GM23338 (cell line): ENCODE measurements around the gene KAZALD1. TPM values are rescaled to one million over a fixed set of nuclear protein-coding genes. Genes with fewer than 3 reads are reported as not detected.

Experiments
- ATAC-seq: fragments of 200-7000 bp; cut with Tn5 transposase; 3 replicates; pipeline ENCODE4 v1.9.1; 2020
- DNase-seq: peaks from one replicate; pipeline ENCODE4 v3.0.0-alpha.2; 2015; ENCODE audit warnings: low spot score
- H2AFZ ChIP-seq: fragments of 200-600 bp; sonication (generic); 2 replicates; pipeline ENCODE4 v1.8.0; 2016; ENCODE audit warnings: antibody characterized with exemption, mild to moderate bottlenecking, moderate library complexity
- H3F3A ChIP-seq: fragments of 200-600 bp; sonication (generic); replicated peaks from 2 replicates; pipeline ENCODE4 v1.8.0; 2017; ENCODE audit warnings: antibody characterized with exemption, mixed run types, low read depth
- H3K27ac ChIP-seq: fragments of 200-600 bp; sonication (generic); 2 replicates; pipeline ENCODE4 v1.6.1; 2016; ENCODE audit warnings: low read depth
- H3K27me3 ChIP-seq: fragments of 200-600 bp; sonication (generic); 2 replicates; pipeline ENCODE4 v1.8.0; 2016; ENCODE audit warnings: mild to moderate bottlenecking, mixed run types, moderate library complexity; ENCODE audit not compliant: insufficient read depth
- H3K36me3 ChIP-seq: fragments of 200-600 bp; sonication (generic); 2 replicates; pipeline ENCODE4 v1.8.0; 2016; ENCODE audit warnings: mild to moderate bottlenecking; ENCODE audit not compliant: insufficient read depth
- H3K4me1 ChIP-seq: fragments of 200-600 bp; sonication (generic); 2 replicates; pipeline ENCODE4 v1.8.0; 2016; ENCODE audit warnings: mild to moderate bottlenecking, moderate library complexity; ENCODE audit not compliant: insufficient read depth
- H3K4me2 ChIP-seq: fragments of 200-600 bp; sonication (generic); 2 replicates; pipeline ENCODE4 v1.7.1; 2017; ENCODE audit warnings: mixed run types
- H3K4me3 ChIP-seq: fragments of 200-600 bp; sonication (generic); 2 replicates; pipeline ENCODE4 v1.6.1; 2016; ENCODE audit warnings: mixed run types
- H3K79me2 ChIP-seq: fragments of 200-600 bp; sonication (generic); replicated peaks from 2 replicates; pipeline ENCODE4 v1.8.0; 2017; ENCODE audit warnings: mild to moderate bottlenecking; ENCODE audit not compliant: insufficient read depth
- H3K9me2 ChIP-seq: fragments of 200-600 bp; sonication (generic); 2 replicates; pipeline ENCODE4 v1.8.0; 2017; ENCODE audit not compliant: insufficient read depth
- H4K20me1 ChIP-seq: fragments of 200-600 bp; sonication (generic); replicated peaks from 2 replicates; pipeline ENCODE4 v1.8.0; 2017; ENCODE audit warnings: mild to moderate bottlenecking; ENCODE audit not compliant: insufficient read depth
- H3K27ac Mint-ChIP-seq: 2 replicates; pipeline ENCODE4 v1.8.0; 2020; ENCODE audit warnings: inconsistent platforms, mild to moderate bottlenecking, moderate library complexity, mixed read lengths
- H3K27me3 Mint-ChIP-seq: 3 replicates; pipeline ENCODE4 v1.8.0; 2022; ENCODE audit warnings: low read depth, mild to moderate bottlenecking, moderate library complexity, mixed read lengths, inconsistent platforms; ENCODE audit not compliant: insufficient read depth, poor library complexity
- H3K36me3 Mint-ChIP-seq: 3 replicates; pipeline ENCODE4 v1.8.0; 2021; ENCODE audit warnings: low read depth, mild to moderate bottlenecking, inconsistent platforms, moderate library complexity, mixed read lengths
- H3K4me1 Mint-ChIP-seq: 3 replicates; pipeline ENCODE4 v1.8.0; 2020; ENCODE audit warnings: mild to moderate bottlenecking, inconsistent platforms, mixed read lengths
- H3K4me3 Mint-ChIP-seq: 3 replicates; pipeline ENCODE4 v1.8.0; 2021; ENCODE audit warnings: moderate library complexity, mild to moderate bottlenecking, inconsistent platforms, mixed read lengths
- H3K9me3 Mint-ChIP-seq: 3 replicates; pipeline ENCODE4 v1.8.0; 2020; ENCODE audit warnings: moderate library complexity, mild to moderate bottlenecking, inconsistent platforms, mixed read lengths
- CREB1 ChIP-seq: fragments of 250-450 bp; sonication (Bioruptor Pico); IDR thresholded peaks from 2 replicates; pipeline ENCODE4 v1.5.0; 2020; ENCODE audit warnings: low read depth, mild to moderate bottlenecking, moderate library complexity
- EZH2 ChIP-seq: fragments of 200-600 bp; sonication (generic); IDR thresholded peaks from one replicate; pipeline ENCODE4 v1.8.0; 2017; ENCODE audit warnings: antibody characterized with exemption, mild to moderate bottlenecking, low read depth; ENCODE audit not compliant: unreplicated experiment
- EZH2phosphoT487 ChIP-seq: fragments of 200-600 bp; sonication (generic); IDR thresholded peaks from one replicate; pipeline ENCODE4 v1.8.1; 2018; ENCODE audit warnings: antibody characterized with exemption; ENCODE audit not compliant: unreplicated experiment
- JUNB ChIP-seq: IDR thresholded peaks from one replicate; pipeline ENCODE4 v1.6.1; 2016; ENCODE audit warnings: antibody characterized with exemption; ENCODE audit not compliant: unreplicated experiment
- NANOG ChIP-seq: IDR thresholded peaks from 2 replicates; pipeline ENCODE4 v1.6.1; 2016; ENCODE audit warnings: antibody characterized with exemption, borderline replicate concordance
- POLR2AphosphoS5 ChIP-seq: IDR thresholded peaks from 2 replicates; pipeline ENCODE4 v1.6.1; 2016; ENCODE audit warnings: antibody characterized with exemption, low read depth
- REST ChIP-seq: IDR thresholded peaks from one replicate; pipeline ENCODE4 v1.6.1; 2018; ENCODE audit warnings: antibody characterized with exemption; ENCODE audit not compliant: unreplicated experiment
- STAT1 ChIP-seq: IDR thresholded peaks from one replicate; pipeline ENCODE4 v1.6.1; 2016; ENCODE audit warnings: antibody characterized with exemption; ENCODE audit not compliant: unreplicated experiment
- ZNF114 ChIP-seq: fragments of 250-450 bp; sonication (Bioruptor Pico); IDR thresholded peaks from 2 replicates; pipeline ENCODE4 v1.5.0; 2020; ENCODE audit warnings: mild to moderate bottlenecking, moderate library complexity
- ZNF331 ChIP-seq: fragments of 250-450 bp; sonication (Bioruptor Pico); IDR thresholded peaks from 2 replicates; pipeline ENCODE4 v1.5.0; 2020; ENCODE audit warnings: low read depth, mild to moderate bottlenecking, moderate library complexity
- polyA plus RNA-seq: library from polyadenylated mRNA; unstranded; fragments of >200 nt; fragmentation: Nextera tagmentation; extraction: Ambion mirVana; gene quantifications from 2 replicates; pipeline ENCODE4 v1.2.1, GENCODE V29; 2016
- total RNA-seq: library from RNA; depleted of rRNA; stranded (reverse); fragments of >200 nt; shearing (Covaris generic); gene quantifications from 2 replicates; pipeline ENCODE4 v1.2.3, GENCODE V29; 2014
- TF ChIP-seq, protein P1 (sequence below): IDR thresholded peaks from 2 replicates; pipeline ENCODE4 v1.6.1; 2016; ENCODE audit warnings: antibody characterized with exemption
- TF ChIP-seq, protein P2 (sequence below): fragments of 250-450 bp; sonication (Bioruptor Pico); IDR thresholded peaks from 2 replicates; pipeline ENCODE4 v1.5.0; 2020; ENCODE audit warnings: mild to moderate bottlenecking, moderate library complexity

The KAZALD1 gene
- total and polyA plus RNA-seq, 2 experiments from 2014 or later: 0.27 to 1.3 TPM

DNA sequence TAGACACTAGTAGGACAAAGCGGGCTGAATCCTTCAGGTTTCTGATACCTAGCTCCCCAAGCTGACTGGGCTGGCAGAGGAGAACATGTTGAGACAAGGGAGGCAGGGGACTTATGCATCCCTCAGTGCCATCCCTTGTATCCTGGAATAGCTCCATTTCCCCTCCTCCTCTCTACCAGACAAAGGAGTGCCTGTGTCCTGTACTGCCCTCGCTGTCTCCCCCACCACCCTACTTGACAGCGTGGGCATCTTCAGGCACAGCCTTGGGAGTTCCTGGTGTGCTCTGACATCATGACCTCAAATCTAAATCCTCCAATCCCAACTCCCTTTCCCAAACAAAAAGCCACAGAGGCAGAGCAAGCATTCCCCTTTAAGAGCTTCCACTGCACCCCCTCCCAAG, 21.7 kb upstream of the KAZALD1 start:
- peaks cover 44% of the 10 kb centered on the region for H3K27me3 ChIP-seq
- no peaks in the 10 kb centered on the region for H3K79me2 ChIP-seq
- no peak overlapping the region for H3K4me2 ChIP-seq
- Mint-ChIP-seq H3K4me1 (peaks cover 18% of the 10 kb centered on the region), H3K36me3 (no peaks in the 10 kb centered on the region), H3K27ac (no peak overlapping the region), H3K27me3 (peaks cover 44% of the 10 kb centered on the region), H3K9me3 (no peaks in the 10 kb centered on the region), H3K4me3 (no peak overlapping the region)
- H3K27ac ChIP-seq: no peak overlapping the region
- H3F3A ChIP-seq: 0 out of 2 replicates have a peak, but pooled peaks cover 6% of the 10 kb centered on the region
- H4K20me1 ChIP-seq: 0 out of 2 replicates have a peak, but pooled peaks cover 6% of the 10 kb centered on the region
- H3K36me3 ChIP-seq: no peaks in the 10 kb centered on the region
- H2AFZ ChIP-seq: no peak overlapping the region
- H3K4me3 ChIP-seq: no peak overlapping the region
- peaks cover 11% of the 10 kb centered on the region for H3K4me1 ChIP-seq
- no peak for ATAC-seq
- no peak for DNase-seq
- H3K9me2 ChIP-seq: no peaks in the 10 kb centered on the region
- TF ChIP-seq EZH2phosphoT487 (no peak), EZH2 (no peak), JUNB (no peak)
- TF ChIP-seq, protein P1, sequence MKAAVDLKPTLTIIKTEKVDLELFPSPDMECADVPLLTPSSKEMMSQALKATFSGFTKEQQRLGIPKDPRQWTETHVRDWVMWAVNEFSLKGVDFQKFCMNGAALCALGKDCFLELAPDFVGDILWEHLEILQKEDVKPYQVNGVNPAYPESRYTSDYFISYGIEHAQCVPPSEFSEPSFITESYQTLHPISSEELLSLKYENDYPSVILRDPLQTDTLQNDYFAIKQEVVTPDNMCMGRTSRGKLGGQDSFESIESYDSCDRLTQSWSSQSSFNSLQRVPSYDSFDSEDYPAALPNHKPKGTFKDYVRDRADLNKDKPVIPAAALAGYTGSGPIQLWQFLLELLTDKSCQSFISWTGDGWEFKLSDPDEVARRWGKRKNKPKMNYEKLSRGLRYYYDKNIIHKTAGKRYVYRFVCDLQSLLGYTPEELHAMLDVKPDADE: no peak

- Histone ChIP-seq H2AFZ (no peak overlapping the region), H3K79me2 (no peaks in the 10 kb centered on the region), H3K4me1 (peaks cover 11% of the 10 kb centered on the region), H4K20me1 (0 out of 2 replicates have a peak, but pooled peaks cover 6% of the 10 kb centered on the region), H3K27ac (no peak overlapping the region), H3K4me2 (no peak overlapping the region), H3K9me2 (no peaks in the 10 kb centered on the region), H3K36me3 (no peaks in the 10 kb centered on the region), H3F3A (0 out of 2 replicates have a peak, but pooled peaks cover 6% of the 10 kb centered on the region), H3K27me3 (peaks cover 49% of the 10 kb centered on the region), H3K4me3 (no peak overlapping the region)
- Mint-ChIP-seq H3K4me1 (peaks cover 18% of the 10 kb centered on the region), H3K9me3 (no peaks in the 10 kb centered on the region), H3K36me3 (no peaks in the 10 kb centered on the region), H3K27ac (no peak overlapping the region), H3K4me3 (no peak overlapping the region), H3K27me3 (peaks cover 51% of the 10 kb centered on the region)
- ATAC-seq: no peak
- DNase-seq: no peak
- TF ChIP-seq ZNF114 (CRISPR knock-in tag): no peak
- TF ChIP-seq REST: no peak
- no peak for TF ChIP-seq CREB1 (CRISPR knock-in tag)
- no peak for TF ChIP-seq EZH2
- no peak for TF ChIP-seq STAT1
- no peak for TF ChIP-seq NANOG
- no peak for TF ChIP-seq EZH2phosphoT487
- TF ChIP-seq ZNF331 (CRISPR knock-in tag): no peak
- TF ChIP-seq, protein P2, sequence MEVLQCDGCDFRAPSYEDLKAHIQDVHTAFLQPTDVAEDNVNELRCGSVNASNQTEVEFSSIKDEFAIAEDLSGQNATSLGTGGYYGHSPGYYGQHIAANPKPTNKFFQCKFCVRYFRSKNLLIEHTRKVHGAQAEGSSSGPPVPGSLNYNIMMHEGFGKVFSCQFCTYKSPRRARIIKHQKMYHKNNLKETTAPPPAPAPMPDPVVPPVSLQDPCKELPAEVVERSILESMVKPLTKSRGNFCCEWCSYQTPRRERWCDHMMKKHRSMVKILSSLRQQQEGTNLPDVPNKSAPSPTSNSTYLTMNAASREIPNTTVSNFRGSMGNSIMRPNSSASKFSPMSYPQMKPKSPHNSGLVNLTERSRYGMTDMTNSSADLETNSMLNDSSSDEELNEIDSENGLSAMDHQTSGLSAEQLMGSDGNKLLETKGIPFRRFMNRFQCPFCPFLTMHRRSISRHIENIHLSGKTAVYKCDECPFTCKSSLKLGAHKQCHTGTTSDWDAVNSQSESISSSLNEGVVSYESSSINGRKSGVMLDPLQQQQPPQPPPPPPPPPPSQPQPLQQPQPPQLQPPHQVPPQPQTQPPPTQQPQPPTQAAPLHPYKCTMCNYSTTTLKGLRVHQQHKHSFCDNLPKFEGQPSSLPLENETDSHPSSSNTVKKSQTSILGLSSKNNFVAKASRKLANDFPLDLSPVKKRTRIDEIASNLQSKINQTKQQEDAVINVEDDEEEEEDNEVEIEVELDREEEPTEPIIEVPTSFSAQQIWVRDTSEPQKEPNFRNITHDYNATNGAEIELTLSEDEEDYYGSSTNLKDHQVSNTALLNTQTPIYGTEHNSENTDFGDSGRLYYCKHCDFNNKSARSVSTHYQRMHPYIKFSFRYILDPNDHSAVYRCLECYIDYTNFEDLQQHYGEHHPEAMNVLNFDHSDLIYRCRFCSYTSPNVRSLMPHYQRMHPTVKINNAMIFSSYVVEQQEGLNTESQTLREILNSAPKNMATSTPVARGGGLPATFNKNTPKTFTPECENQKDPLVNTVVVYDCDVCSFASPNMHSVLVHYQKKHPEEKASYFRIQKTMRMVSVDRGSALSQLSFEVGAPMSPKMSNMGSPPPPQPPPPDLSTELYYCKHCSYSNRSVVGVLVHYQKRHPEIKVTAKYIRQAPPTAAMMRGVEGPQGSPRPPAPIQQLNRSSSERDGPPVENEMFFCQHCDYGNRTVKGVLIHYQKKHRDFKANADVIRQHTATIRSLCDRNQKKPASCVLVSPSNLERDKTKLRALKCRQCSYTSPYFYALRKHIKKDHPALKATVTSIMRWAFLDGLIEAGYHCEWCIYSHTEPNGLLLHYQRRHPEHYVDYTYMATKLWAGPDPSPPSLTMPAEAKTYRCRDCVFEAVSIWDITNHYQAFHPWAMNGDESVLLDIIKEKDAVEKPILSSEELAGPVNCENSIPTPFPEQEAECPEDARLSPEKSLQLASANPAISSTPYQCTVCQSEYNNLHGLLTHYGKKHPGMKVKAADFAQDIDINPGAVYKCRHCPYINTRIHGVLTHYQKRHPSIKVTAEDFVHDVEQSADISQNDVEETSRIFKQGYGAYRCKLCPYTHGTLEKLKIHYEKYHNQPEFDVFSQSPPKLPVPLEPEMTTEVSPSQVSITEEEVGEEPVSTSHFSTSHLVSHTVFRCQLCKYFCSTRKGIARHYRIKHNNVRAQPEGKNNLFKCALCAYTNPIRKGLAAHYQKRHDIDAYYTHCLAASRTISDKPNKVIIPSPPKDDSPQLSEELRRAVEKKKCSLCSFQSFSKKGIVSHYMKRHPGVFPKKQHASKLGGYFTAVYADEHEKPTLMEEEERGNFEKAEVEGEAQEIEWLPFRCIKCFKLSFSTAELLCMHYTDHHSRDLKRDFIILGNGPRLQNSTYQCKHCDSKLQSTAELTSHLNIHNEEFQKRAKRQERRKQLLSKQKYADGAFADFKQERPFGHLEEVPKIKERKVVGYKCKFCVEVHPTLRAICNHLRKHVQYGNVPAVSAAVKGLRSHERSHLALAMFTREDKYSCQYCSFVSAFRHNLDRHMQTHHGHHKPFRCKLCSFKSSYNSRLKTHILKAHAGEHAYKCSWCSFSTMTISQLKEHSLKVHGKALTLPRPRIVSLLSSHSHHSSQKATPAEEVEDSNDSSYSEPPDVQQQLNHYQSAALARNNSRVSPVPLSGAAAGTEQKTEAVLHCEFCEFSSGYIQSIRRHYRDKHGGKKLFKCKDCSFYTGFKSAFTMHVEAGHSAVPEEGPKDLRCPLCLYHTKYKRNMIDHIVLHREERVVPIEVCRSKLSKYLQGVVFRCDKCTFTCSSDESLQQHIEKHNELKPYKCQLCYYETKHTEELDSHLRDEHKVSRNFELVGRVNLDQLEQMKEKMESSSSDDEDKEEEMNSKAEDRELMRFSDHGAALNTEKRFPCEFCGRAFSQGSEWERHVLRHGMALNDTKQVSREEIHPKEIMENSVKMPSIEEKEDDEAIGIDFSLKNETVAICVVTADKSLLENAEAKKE (CRISPR knock-in tag): no peak
- no peak for TF ChIP-seq POLR2AphosphoS5
Observed at GRCh38 chr10:101040851-101041250, 20.9 kb upstream of the KAZALD1 start.
